GM23338 (cell line): ENCODE results near the gene CDC14A.

Source experiments
- CREB1 ChIP-seq: fragments of 250-450 bp; sonication (Bioruptor Pico); IDR thresholded peaks from 2 replicates; pipeline ENCODE4 v1.5.0; 2020; ENCODE audit warnings: low read depth, mild to moderate bottlenecking, moderate library complexity
- EZH2 ChIP-seq: fragments of 200-600 bp; sonication (generic); IDR thresholded peaks from one replicate; pipeline ENCODE4 v1.8.0; 2017; ENCODE audit warnings: antibody characterized with exemption, mild to moderate bottlenecking, low read depth; ENCODE audit not compliant: unreplicated experiment
- EZH2phosphoT487 ChIP-seq: fragments of 200-600 bp; sonication (generic); IDR thresholded peaks from one replicate; pipeline ENCODE4 v1.8.1; 2018; ENCODE audit warnings: antibody characterized with exemption; ENCODE audit not compliant: unreplicated experiment
- JUNB ChIP-seq: IDR thresholded peaks from one replicate; pipeline ENCODE4 v1.6.1; 2016; ENCODE audit warnings: antibody characterized with exemption; ENCODE audit not compliant: unreplicated experiment
- POLR2AphosphoS5 ChIP-seq: IDR thresholded peaks from 2 replicates; pipeline ENCODE4 v1.6.1; 2016; ENCODE audit warnings: antibody characterized with exemption, low read depth
- ZNF331 ChIP-seq: fragments of 250-450 bp; sonication (Bioruptor Pico); IDR thresholded peaks from 2 replicates; pipeline ENCODE4 v1.5.0; 2020; ENCODE audit warnings: low read depth, mild to moderate bottlenecking, moderate library complexity
- TF ChIP-seq, protein P1 (sequence below), 2 experiments: fragments of 200-600 bp in 1 of 2; sonication (generic) in 1 of 2; conservative IDR thresholded peaks; 2 replicates each; pipeline versions ENCODE4 v1.5.1 to v1.6.1; 2016 to 2017; ENCODE audit warnings: antibody characterized with exemption in 2 of 2, low read depth in 2 of 2, mild to moderate bottlenecking in 2 of 2, moderate library complexity in 1 of 2
- TF ChIP-seq, protein P2 (sequence below): IDR thresholded peaks from one replicate; pipeline ENCODE4 v1.6.1; 2018; ENCODE audit warnings: antibody characterized with exemption; ENCODE audit not compliant: unreplicated experiment

DNA sequence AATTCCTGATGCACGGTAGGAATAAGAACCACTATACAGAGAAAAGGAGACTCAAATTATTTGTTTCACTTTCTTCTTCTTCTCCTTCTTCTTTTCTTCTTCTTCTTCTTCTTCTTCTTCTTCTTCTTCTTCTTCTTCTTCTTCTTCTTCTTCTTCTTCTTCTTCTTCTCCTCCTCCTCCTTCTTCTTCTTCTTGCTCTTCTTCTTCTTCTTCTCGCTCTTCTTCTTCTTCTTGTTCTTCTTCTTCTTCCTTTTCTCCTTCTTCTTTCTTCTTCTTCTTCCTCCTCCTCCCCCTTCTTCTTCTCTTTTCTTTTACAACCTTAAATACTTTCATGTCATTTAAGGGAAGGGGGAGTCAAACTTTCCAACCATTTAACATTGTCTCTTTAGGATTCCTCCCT, 174.6 kb downstream of the CDC14A start:
- TF ChIP-seq, protein P1, sequence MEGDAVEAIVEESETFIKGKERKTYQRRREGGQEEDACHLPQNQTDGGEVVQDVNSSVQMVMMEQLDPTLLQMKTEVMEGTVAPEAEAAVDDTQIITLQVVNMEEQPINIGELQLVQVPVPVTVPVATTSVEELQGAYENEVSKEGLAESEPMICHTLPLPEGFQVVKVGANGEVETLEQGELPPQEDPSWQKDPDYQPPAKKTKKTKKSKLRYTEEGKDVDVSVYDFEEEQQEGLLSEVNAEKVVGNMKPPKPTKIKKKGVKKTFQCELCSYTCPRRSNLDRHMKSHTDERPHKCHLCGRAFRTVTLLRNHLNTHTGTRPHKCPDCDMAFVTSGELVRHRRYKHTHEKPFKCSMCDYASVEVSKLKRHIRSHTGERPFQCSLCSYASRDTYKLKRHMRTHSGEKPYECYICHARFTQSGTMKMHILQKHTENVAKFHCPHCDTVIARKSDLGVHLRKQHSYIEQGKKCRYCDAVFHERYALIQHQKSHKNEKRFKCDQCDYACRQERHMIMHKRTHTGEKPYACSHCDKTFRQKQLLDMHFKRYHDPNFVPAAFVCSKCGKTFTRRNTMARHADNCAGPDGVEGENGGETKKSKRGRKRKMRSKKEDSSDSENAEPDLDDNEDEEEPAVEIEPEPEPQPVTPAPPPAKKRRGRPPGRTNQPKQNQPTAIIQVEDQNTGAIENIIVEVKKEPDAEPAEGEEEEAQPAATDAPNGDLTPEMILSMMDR (conservative IDR thresholded peaks at IDR 0.05; ENCODE audit: low read depth in 2 of 2): no peak
- no peak for TF ChIP-seq EZH2phosphoT487
- TF ChIP-seq JUNB: no peak
- no peak for TF ChIP-seq EZH2
- TF ChIP-seq, protein P2, sequence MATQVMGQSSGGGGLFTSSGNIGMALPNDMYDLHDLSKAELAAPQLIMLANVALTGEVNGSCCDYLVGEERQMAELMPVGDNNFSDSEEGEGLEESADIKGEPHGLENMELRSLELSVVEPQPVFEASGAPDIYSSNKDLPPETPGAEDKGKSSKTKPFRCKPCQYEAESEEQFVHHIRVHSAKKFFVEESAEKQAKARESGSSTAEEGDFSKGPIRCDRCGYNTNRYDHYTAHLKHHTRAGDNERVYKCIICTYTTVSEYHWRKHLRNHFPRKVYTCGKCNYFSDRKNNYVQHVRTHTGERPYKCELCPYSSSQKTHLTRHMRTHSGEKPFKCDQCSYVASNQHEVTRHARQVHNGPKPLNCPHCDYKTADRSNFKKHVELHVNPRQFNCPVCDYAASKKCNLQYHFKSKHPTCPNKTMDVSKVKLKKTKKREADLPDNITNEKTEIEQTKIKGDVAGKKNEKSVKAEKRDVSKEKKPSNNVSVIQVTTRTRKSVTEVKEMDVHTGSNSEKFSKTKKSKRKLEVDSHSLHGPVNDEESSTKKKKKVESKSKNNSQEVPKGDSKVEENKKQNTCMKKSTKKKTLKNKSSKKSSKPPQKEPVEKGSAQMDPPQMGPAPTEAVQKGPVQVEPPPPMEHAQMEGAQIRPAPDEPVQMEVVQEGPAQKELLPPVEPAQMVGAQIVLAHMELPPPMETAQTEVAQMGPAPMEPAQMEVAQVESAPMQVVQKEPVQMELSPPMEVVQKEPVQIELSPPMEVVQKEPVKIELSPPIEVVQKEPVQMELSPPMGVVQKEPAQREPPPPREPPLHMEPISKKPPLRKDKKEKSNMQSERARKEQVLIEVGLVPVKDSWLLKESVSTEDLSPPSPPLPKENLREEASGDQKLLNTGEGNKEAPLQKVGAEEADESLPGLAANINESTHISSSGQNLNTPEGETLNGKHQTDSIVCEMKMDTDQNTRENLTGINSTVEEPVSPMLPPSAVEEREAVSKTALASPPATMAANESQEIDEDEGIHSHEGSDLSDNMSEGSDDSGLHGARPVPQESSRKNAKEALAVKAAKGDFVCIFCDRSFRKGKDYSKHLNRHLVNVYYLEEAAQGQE: no peak
- no peak for TF ChIP-seq POLR2AphosphoS5
- TF ChIP-seq CREB1 (CRISPR knock-in tag): no peak
- TF ChIP-seq ZNF331 (CRISPR knock-in tag): no peak
